ENCODE results near the gene SLC2A6. TPM values are rescaled to one million over a fixed set of nuclear protein-coding genes. Genes with fewer than 3 reads are reported as not detected.

Gene SLC2A6
- total and polyA plus RNA-seq, 10 of the 15 experiments (the other 5 are each of a cell fraction or from before 2014, with no cell fraction given): 1.1 to 37.9 (median 18.3) TPM

- TF ChIP-seq PRDM15 (CRISPR knock-in tag; IDR thresholded peaks at IDR 0.05): no peak
- TF ChIP-seq NFYA (IDR thresholded peaks at IDR 0.05; ENCODE audit: borderline replicate concordance, low read depth, low read length): no peak
- no peak for TF ChIP-seq PML (IDR thresholded peaks at IDR 0.05; ENCODE audit: low read length)
- no peak for TF ChIP-seq CHD2 (IDR thresholded peaks at IDR 0.05; ENCODE audit: borderline replicate concordance, low read depth, low read length)
Measured at GRCh38 chr9:133520121-133520835, 41.4 kb upstream of the SLC2A6 start (continued).

GRCh38 chr9:133519693-133520092, 40.8 kb upstream of the SLC2A6 start:
- intact Hi-C loops (cut with micrococcal nuclease; ENCODE audit: unreplicated experiment): no loop called here

More at GRCh38 chr9:133519693-133520092, 40.8 kb upstream of the SLC2A6 start:
- Histone ChIP-seq H3K27me3 (replicated peaks in 1 of 2; ENCODE audit: control insufficient read depth in 2 of 2, insufficient read depth in 2 of 2, low read length in 1 of 2) (peaks cover 0 to 4% of the 10 kb centered on the region in 2 experiments; a peak in 3 of 4 replicates), H3K27ac (ENCODE audit: control insufficient read depth, insufficient read depth) (no peak overlapping the region), H3K4me3 (no peak overlapping the region), H3K4me1 (ENCODE audit: control insufficient read depth, insufficient read depth, low read length) (no peaks in the 10 kb centered on the region), H3K79me2 (ENCODE audit: control insufficient read depth, insufficient read depth, low read length) (no peaks in the 10 kb centered on the region), H3K9me3 (replicated peaks; ENCODE audit: control insufficient read depth, insufficient read depth, low read length) (no peaks in the 10 kb centered on the region), H3K36me3 (ENCODE audit: control insufficient read depth in 2 of 2, insufficient read depth in 2 of 2, low read length in 1 of 2) (no peaks in the 10 kb centered on the region), H3K4me2 (ENCODE audit: control insufficient read depth, insufficient read depth) (no peak overlapping the region), H2AFZ (ENCODE audit: control insufficient read depth, low read depth, low read length) (no peak overlapping the region), H3K9ac (ENCODE audit: control insufficient read depth, insufficient read depth, low read length) (no peak overlapping the region), H4K20me1 (ENCODE audit: control insufficient read depth, insufficient read depth) (no peaks in the 10 kb centered on the region)
- ChIA-PET POLR2A (no interaction called here), RAD21 (ENCODE audit: unreplicated experiment) (no interaction called here), CTCF (no interaction called here), SMC1A (ENCODE audit: uncharacterized antibody, unreplicated experiment) (no interaction called here)
- FAIRE-seq (no peak), ATAC-seq (no peak), DNase-seq (ENCODE audit: low read depth, low spot score) (no peak)
- BruUV-seq (replicated peaks): no TSS peak
- 19% methylated on average over 7 of the region's 7 CpGs for WGBS (ENCODE audit: insufficient coverage, insufficient replicate concordance, low lambda C conversion rate, missing lambda C conversion rate)
- in situ Hi-C loops (cut with MboI): no loop called here
- TF ChIP-seq BCL3 (IDR thresholded peaks at IDR 0.05; ENCODE audit: borderline replicate concordance, insufficient read depth, low read depth, low read length, poor library complexity, severe bottlenecking) (no peak), MYB (IDR thresholded peaks at IDR 0.05; ENCODE audit: borderline replicate concordance, low read depth, low read length) (no peak), ZNF207 (IDR thresholded peaks at IDR 0.05; ENCODE audit: borderline replicate concordance) (no peak), ZBED1 (IDR thresholded peaks at IDR 0.05; ENCODE audit: borderline replicate concordance) (no peak), SIN3A (IDR thresholded peaks at IDR 0.05; ENCODE audit: low read depth, low read length) (no peak)
